ENCODE measurements around the gene CACNA2D4.

Gene CACNA2D4

GRCh38 chr12:1907652-1908611 lies 10.5 kb downstream of the CACNA2D4 start:
- no peaks in the 10 kb centered on the region for H3K36me3 ChIP-seq (ENCODE audit: control insufficient read depth, insufficient read depth, low read length)
- H3K4me3 ChIP-seq (replicated peaks; ENCODE audit: low read depth, low read length): no peak overlapping the region
- TF ChIP-seq CTCF (IDR thresholded peaks at IDR 0.05; ENCODE audit: insufficient read depth, low read length, poor library complexity, severe bottlenecking): no peak
- H3K27me3 ChIP-seq (replicated peaks; ENCODE audit: control insufficient read depth, insufficient read depth, low read length): no peaks in the 10 kb centered on the region
- no peak for DNase-seq (ENCODE audit: extremely low read depth, insufficient read length)

- no peak for TF ChIP-seq CTCF (IDR thresholded peaks at IDR 0.05; ENCODE audit: insufficient read depth, low read length, poor library complexity, severe bottlenecking)
- no peaks in the 10 kb centered on the region for H3K36me3 ChIP-seq (ENCODE audit: control insufficient read depth, insufficient read depth, low read length)
- no peaks in the 10 kb centered on the region for H3K27me3 ChIP-seq (replicated peaks; ENCODE audit: control insufficient read depth, insufficient read depth, low read length)
- no peak overlapping the region for H3K4me3 ChIP-seq (replicated peaks; ENCODE audit: low read depth, low read length)
- no peak for DNase-seq (ENCODE audit: extremely low read depth, insufficient read length)
Observed at GRCh38 chr12:1906579-1906978, 11.9 kb downstream of the CACNA2D4 start.

- TF ChIP-seq CTCF (IDR thresholded peaks at IDR 0.05; ENCODE audit: insufficient read depth, low read length, poor library complexity, severe bottlenecking): no peak
Observed at GRCh38 chr12:1904875-1905274, 13.6 kb downstream of the CACNA2D4 start.

GRCh38 chr12:1896964-1897363 lies 21.5 kb downstream of the CACNA2D4 start:
- DNase-seq (ENCODE audit: extremely low read depth, insufficient read length): no peak
- no peaks in the 10 kb centered on the region for H3K36me3 ChIP-seq (ENCODE audit: control insufficient read depth, insufficient read depth, low read length)
- H3K4me3 ChIP-seq (replicated peaks; ENCODE audit: low read depth, low read length): no peak overlapping the region
- TF ChIP-seq CTCF (IDR thresholded peaks at IDR 0.05; ENCODE audit: insufficient read depth, low read length, poor library complexity, severe bottlenecking): no peak
- no peaks in the 10 kb centered on the region for H3K27me3 ChIP-seq (replicated peaks; ENCODE audit: control insufficient read depth, insufficient read depth, low read length)

More at GRCh38 chr12:1904875-1905274, 13.6 kb downstream of the CACNA2D4 start:
- no peaks in the 10 kb centered on the region for H3K27me3 ChIP-seq (replicated peaks; ENCODE audit: control insufficient read depth, insufficient read depth, low read length)
- DNase-seq (ENCODE audit: extremely low read depth, insufficient read length): no peak
- H3K36me3 ChIP-seq (ENCODE audit: control insufficient read depth, insufficient read depth, low read length): no peaks in the 10 kb centered on the region
- H3K4me3 ChIP-seq (replicated peaks; ENCODE audit: low read depth, low read length): no peak overlapping the region

- no peak overlapping the region for H3K4me3 ChIP-seq (replicated peaks; ENCODE audit: low read depth, low read length)
- H3K27me3 ChIP-seq (replicated peaks; ENCODE audit: control insufficient read depth, insufficient read depth, low read length): no peaks in the 10 kb centered on the region
- no peak for DNase-seq (ENCODE audit: extremely low read depth, insufficient read length)
- no peaks in the 10 kb centered on the region for H3K36me3 ChIP-seq (ENCODE audit: control insufficient read depth, insufficient read depth, low read length)
- TF ChIP-seq CTCF (IDR thresholded peaks at IDR 0.05; ENCODE audit: insufficient read depth, low read length, poor library complexity, severe bottlenecking): no peak
Observed at GRCh38 chr12:1890810-1891209, 27.6 kb downstream of the CACNA2D4 start.
